GM19452 (cell line): ENCODE results near the gene GBGT1.
"Not testable (repeated sequence)": the region's sequence is repeated elsewhere in the genome, so short reads cannot be mapped to it uniquely, and the experiment has no call there.

ENCODE experiments used
- ATAC-seq: cut with Tn5 transposase; IDR thresholded peaks from one replicate; pipeline ENCODE4 v1.9.1; 2021; ENCODE audit not compliant: unreplicated experiment

GBGT1 gene

DNA sequence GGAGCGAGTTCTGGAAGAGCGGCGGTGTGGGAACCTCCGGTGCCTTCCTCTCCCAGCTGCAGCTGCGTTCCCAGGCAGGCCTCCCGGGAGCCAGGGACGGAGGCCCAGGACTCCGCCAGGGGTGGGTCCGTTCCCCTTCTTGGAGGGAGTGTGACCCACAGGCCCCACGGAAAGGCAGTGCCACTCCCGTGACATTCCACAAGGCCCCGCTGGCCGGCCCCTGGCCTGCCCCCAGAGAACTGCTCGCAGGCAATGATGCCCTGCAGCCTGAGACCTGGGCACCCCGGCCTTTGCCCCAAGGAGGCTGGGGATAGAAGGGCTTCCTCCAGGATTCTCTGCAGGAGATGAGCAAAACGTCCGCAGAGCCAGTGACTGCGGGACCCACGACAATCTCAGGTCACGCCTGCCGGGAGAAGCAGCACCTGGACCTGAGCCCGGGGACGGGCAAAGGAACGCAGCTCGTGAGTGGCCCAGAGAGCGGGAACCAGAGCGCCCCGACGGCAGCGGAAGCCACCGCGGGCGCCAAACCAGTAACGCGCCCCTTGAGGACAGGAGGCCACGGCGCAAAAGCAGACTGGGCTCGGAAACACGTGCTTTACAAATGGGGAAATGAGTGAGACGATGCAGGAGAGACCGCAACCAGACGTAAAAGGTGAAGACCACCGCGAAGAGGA lies 36.1 kb upstream of the GBGT1 start:
- ATAC-seq, result no peak

DNA sequence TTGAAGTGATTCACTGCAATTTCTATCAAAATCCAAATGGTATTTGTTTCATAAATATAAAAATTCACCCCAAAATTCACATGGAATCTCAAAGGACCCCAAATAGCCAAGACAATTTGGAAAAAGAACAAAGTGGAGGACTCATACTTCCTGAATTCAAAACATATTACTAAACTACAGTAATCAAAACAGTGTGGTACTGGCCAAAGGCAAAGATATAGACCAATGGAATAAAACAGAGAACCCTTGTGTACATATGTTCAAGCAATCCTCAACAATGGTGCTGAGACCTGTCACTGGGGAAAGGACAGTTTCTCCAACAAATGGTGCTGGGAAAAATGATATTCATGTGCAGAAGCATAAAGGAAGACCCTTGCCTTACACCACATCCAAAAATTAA lies 31.3 kb upstream of the GBGT1 start:
- ATAC-seq, result no peak

DNA sequence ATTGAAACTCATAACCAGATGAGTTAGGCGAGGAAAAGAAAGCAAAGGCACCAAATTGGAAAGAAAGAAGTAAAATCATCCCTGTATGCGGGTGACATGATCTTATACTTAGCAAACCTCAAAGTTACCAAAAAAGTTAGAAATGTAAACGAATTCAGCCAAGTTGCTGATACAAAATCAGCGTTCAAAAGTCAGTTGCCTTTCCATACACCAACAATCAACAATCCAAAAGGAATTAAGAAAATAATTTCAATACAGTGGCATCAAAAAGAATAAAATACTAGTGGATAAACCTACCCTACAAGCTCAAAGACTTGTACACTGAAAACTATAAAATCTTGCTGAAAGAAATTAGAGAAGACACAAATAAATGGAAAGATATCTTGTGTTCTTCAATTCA lies 30.9 kb upstream of the GBGT1 start:
- ATAC-seq, result no peak

DNA sequence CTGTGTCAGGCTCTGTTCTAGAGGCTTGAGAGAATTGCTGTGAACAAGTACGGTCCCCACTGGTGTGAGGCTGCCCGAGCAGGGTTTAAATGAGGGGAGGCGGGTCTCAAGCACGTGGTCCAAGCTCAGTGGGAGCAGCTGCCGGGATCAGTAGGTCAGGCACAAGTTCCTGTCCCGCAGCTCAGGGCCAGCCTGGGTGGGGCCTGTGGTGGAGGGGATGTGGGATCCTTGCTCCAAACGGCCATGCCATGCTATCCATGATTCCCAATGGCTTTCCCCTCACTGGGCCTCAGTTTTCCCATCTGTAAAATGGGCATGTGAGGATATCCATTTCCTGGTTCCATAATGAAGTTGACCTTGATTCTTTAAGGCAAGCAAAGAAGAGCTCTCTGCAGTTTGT lies 28.3 kb upstream of the GBGT1 start:
- no peak for ATAC-seq

DNA sequence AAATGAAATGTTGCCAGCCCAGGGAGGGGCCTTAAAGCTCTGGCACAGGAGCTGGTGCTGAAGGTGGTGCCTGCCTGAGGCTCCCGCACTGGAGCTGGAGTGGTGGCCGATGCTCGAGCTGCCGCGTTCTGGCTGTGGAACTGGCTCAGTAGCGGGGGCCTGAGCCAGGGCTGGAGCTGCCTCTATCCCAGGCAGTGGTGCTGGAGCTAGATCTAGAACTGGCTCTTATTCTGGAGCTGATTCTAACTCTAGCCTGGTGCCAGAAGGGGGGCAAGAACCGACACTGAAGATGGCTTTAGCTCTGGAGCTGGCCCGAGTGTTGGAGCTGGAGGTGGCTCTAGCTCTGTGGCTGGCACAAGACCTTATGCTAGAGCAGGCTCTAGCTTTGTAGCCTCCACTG lies 26.1 kb upstream of the GBGT1 start:
- ATAC-seq, result no peak

DNA sequence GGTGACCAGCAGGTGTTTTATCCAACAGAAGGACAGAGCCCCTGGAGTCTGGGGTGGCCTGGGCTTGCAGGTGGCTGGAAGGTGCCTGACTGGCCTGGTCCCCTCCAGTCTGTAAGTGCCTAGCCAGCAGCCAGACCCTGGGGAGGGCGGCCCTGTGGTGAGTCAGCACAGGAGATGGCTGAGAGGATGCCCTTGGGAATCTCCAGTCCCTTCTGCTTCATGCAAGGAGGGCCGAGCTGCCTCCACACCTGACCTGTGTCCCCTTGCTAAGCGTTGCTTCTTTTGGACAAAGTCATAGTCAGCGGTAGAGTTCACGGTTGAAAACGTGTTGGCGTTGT lies 25.1 kb upstream of the GBGT1 start:
- no peak for ATAC-seq

DNA sequence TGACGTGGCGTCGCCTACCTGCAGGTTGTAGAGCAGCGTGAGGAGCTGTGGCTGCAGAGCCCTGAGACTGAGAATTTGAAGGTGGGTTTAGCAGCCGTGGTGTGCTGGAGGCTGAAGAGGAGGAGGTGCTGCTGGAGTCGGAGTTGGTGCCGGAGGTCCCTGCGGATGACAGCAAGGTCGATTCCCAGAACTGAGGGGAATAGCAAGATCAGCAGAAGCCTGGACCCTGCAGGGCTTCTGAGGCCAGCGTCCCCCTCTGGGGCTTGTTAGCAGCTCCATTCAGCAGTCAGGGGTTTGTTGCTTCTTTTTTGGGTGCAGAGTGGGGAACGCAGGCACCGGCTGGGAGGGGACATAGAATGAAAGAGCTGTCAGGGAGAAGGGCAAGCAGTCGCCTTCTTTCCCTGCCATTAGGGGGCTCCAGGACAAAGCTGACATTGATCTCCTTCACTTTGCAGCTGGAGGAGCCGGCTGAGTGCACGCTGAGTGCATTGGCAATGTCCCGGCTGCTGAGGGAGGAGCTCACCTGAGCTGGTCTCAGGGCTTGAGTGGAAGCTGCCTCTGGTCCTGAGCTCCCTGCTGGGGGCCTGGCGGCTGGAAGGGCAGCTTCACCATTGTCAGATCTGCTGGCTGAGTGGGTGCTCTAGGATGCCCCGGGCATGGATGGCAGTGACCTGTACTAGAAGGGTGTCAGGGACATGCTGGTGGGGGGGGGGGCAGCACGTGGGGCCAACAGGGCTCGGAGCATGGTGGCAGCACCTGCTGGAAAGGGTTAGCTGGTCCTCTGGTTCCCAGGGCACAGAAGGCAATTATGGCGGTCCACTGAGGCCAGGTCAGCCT lies 24.5 kb upstream of the GBGT1 start:
- no peak for ATAC-seq

DNA sequence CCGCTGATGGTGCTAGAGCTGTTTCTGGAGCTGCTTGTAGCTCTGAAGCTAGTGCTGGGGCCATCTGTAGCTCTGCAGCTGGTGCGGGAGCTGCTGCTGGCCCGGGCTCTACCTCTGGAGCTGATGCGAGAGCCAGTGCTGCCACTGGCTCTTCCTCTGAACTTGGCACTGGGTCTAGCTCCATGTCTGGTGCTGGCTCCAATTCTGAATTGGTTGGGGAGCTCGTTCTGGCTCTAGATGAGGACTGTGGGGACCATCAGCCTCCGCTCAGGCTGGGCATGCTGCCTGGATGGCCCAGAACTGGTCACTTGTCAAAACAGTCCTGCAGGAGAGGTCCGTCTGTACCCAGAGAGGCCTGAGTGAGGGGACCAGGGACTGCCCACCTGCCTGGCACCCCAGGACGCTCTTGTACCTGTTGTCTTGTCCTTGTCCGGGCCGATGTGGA lies 23.9 kb upstream of the GBGT1 start:
- ATAC-seq, result no peak

DNA sequence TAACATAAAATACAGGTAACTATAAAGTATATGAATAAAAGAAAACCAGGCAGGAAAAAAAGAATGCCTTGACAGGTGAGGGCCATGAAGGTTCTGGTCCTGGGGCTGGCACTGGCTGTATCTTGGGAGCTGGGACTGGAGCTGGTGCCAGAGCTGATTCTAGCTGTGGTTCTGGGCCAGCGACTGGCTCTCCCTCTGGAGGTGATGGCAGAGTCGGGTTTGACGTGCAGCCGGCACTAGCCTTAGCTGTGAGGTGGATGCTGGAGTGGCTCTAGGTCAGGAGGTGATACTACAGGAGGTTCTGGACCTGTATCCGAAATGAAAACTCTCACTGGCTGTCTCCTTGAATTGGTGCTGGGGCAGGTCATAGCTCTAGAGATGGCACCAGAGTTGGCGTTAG lies 23.0 kb upstream of the GBGT1 start:
- ATAC-seq, result no peak

DNA sequence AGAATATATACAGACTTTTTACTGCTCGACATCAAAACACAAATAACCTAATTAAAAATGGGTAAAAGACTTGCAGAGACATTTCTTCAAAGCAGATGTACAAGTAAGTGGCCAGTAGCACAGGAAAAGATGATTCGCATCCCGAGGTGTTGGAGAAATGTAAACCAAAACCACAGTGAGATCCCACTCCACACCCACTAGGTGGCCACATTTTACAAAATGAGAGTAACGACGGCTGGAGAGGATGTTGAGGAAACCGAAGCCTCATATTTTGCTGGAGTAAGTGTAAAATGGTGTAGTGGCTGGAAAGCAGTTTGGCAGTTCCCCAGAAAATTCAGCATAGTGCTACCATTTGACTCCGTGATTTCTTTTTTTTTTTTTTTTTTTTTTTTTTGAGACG lies 21.3 kb upstream of the GBGT1 start:
- ATAC-seq, result no peak

DNA sequence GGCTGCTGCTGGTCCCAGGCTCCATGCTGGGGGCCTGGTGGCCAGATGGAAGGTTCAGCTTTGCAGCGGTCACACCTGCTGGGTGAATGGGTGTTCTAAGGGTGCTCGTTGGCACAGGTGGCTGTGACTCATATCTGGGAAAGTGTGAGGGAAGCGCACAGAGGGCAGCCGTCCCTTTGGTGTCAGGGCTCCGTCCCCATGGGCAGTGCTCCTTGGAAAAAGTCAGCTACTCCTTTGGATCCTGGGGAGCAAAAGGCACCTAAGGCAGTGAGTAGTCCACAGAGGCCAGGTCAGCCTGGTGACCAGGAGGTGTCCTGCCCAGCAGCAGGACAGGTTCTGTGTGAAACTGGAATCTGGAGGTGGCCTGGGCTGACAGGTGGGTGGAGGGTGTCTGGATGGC lies 18.4 kb upstream of the GBGT1 start:
- no peak for ATAC-seq

DNA sequence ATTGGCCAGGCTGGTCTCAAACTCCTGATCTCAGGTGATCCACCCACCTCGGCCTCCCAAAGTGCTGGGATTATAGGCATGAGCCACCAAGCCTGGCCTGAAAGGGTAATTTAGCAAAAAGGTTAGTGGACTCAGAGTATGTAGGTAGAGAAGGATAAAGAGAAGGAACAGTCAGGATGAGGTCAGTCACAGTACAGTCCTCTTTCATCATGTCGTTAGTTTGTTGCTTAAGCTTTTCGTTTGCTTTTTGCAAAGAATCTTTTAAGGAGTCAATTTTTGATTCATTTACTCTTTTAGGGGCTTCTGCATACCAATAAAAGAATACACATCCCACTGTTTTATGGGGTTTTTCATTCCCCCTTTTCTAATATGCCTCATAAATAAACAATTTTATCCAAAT lies 17.8 kb upstream of the GBGT1 start:
- no peak for ATAC-seq

DNA sequence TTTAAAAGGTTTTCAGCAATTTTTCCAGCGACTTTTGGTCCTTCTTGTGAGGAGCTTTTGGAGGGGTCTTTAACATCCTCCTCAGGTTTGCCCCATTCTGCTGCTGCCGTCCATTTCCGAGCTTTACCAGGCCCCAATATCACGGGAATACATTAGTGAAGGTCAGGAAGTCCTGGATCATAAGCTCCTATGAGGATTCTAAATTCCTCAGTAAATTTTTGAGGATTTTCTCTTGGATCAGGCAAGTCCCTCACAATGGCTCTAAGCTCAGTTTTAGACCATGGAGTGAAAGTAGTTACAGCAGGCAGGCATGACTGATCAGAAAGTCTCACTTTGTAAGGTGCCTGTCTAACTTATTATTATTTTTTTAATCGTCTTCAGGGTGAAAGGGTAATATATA lies 17.2 kb upstream of the GBGT1 start:
- no peak for ATAC-seq

DNA sequence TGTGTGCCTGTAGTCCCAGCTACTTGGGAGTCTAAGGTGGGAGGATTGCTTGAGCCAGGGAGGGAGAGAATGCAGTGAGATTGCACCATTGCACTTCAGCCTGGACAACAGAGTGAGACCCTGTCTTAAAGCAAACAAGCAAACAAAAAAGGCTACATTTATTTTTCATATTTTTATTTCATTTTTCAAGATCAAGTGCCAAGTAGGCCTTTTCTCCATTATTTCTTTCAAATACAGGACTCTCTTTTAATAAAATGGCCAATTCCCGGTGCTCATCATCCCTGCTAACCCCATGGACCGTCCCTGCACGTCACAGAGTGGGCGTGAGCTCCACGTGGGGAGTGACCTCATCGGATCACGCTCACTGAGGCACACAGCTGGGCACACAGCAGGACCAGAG lies 9.3 kb upstream of the GBGT1 start:
- no peak for ATAC-seq

DNA sequence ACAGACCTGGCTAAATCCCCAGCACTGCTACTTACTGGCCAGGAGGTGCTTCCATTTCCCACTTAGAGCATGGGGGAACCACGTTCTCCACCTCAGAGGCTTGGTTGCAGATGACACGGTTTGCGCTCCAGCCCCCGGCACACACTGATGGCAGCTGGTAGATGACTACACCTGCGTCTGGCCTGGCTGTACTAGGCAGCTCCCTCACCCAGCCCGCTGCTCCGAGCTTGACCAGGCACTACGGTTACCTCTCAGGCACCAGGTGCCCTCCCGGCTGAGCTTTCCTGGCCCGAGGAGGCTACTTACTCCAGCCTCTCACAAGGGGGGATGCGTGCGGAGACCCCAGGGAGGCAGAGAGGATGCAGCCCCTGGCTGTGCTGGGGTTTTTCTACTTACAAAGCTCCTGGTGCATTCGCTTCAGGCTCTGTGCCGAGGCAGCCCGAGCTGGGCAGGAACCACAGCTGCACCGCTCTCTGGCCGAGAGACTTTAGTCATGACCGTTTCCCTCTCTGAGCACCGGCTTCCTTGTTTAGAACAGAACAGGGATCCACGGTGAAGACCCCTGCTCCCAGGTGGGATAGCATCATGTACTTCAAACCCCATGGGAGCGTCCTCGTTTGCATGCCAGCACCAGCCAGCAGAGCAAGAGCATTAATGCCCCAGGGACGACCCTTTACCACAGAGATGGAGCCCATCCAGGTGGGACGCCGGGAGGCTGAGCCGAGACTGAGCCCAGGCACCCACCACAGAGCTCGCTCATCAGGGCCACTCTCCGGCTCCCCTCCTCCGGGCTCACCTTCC lies 7.6 kb upstream of the GBGT1 start:
- ATAC-seq, result no peak

DNA sequence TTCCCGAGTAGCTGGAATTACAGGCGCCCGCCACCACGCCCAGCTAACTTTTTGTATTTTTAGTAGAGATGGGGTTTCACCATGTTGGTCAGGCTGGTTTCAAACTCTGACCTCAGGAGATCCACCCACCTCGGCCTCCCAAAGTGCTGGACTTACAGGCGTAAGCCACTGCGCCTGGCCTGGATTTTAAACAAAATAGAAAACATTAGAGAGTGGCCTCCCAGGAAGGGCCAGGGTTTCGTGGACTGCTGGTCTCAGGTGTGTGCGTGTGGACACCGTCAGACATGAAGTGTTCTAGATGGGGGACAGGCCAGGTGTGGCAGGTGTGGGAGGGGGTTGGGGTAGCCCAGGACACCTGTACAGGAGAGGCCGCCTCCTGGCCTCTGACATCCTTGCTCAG lies 7.0 kb upstream of the GBGT1 start:
- ATAC-seq, result no peak

DNA sequence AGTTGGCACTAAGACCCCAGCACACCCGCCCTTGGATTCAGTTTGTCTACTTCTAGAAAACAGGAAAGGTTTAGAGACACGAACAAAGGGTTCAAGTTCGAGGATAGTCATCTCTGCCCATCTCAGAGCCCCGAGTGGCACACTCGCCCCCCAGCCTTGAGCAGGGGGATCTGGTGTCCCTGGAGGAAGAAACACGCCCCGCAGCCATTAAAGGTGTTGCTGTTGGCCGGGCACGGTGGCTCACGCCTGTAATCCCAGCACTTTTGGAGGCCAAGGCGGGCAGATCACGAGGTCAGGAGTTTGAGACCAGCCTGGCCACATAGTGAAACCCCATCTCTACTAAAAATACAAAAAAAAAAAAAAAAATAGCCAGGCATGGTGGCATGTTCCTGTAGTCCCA lies 6.0 kb upstream of the GBGT1 start:
- not testable (repeated sequence) for ATAC-seq

DNA sequence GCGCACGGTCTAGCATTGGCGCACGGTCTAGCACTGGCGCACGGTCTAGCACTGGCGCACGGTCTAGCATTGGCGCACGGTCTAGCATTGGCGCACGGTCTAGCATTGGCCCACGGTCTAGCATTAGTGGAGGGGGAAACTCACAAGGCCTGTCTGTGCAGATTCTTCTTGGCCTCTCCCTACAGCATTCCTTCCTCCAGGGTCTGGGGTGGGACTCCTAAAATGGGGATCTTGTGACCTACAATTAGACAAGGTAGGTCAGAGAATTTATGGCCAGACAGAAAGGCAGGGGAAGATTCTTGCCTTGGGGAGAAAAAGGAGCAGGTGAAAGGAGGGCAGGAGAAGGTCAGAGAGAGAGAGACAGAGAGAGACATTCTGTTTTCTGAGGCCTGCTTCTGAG lies 5.4 kb upstream of the GBGT1 start:
- no peak for ATAC-seq

DNA sequence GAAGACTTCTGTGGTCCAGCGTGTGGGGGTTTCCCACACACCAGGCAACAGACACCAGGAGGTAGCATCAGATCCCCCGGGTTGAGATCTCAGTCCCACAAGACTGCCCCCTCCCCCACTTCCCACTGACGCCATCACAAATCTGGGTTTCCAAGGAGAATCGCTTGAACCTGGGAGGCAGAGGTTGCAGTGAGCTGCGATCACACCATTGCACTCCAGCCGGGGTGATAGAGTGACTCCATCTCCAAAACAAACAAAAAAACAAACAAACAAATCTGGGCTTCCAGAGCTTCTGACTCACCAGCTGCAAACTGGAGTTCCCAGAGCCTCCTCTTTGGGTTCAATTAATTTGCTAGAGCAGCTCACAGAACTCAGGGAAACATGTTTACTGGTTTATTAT lies 4.7 kb upstream of the GBGT1 start:
- ATAC-seq, result no peak

DNA sequence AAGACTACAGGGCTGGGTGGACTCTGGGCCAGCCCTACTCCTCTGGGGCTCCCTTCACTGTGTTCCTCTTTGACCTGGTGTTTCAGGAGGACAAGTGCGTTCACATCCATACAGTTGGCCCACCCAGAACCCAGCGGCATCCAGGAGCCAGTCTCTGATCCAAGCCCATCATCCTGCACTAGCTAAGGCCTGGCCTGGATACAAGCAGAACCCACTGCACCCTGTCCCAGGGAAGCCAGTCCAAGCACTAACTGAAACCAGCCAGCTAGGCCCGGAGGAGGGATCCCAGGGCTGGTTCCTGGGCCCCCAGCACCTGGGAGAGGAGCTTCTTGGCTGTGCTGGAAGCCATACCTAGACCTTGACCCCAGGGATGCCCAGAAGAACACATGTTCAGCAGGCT lies 4.1 kb upstream of the GBGT1 start:
- ATAC-seq, result no peak

DNA sequence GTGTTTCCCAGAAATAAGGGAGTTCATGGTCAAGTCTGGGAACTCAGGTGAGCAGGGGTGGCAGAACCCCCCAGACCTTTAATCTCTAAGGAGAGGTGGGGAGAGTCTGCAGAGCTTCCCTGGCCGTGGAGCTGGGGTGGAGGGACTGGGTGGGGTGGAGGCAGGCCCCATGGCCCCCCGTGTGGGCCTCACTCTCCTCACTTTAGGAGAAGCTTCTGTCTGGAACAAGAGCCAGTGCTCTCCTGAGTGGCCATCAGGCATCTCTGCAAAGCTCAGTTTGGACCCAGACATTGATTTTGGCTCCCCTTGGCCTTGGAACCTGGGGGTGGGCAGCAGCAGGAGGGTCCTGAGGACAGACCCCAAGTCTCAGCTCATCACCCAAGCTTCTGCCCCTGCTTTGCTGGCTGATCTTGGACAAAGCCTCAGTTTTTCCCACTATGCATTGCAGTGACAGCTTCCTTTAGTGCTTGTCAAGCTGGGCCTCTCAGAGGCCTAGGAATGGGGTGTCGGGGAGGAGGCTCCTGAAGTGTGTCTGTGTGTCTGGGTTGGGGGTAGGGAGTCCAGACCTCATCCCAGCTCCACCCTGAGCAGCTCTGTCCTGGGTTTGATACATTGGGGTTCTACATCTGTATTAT lies 3.5 kb upstream of the GBGT1 start:
- no peak for ATAC-seq

DNA sequence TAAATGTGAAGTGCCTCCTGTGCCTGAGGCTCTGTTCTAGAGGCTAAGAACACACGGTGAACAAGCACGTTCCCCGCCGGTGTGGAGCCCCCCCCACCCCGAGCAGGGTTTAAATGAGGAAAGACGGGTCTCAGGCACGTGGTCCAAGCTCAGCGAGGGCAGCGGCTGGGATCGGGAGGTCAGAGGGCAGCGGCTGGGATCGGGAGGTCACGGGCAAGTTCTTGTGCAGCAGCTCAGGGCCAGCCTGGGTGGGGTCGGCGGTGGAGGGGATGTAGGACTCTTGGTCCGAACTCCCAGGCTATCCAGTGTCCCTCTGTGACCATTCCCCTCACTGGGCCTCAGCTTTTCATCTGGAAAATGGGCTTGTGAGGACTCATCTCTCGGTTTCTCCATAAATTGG lies 2.7 kb upstream of the GBGT1 start:
- no peak for ATAC-seq
